HG02610 (cell line): Measurements from ENCODE around the gene LSP1.
"Not testable (repeated sequence)": the region's sequence is repeated elsewhere in the genome, so short reads cannot be mapped to it uniquely, and the experiment has no call there.

Experiments used
- ATAC-seq: cut with Tn5 transposase; IDR thresholded peaks from one replicate; pipeline ENCODE4 v1.9.1; 2021; ENCODE audit warnings: mild to moderate bottlenecking, moderate library complexity; ENCODE audit not compliant: unreplicated experiment

The LSP1 gene

GRCh38 chr11:1862588-1863351 is 9.9 kb downstream of the LSP1 start:
- no peak for ATAC-seq

- no peak for ATAC-seq
Observed at GRCh38 chr11:1863352-1864216, 10.7 kb downstream of the LSP1 start.

- no peak for ATAC-seq
Observed at GRCh38 chr11:1864231-1864630, 11.3 kb downstream of the LSP1 start.

- no peak for ATAC-seq
Observed at GRCh38 chr11:1864831-1865665, 12.2 kb downstream of the LSP1 start.

- no peak for ATAC-seq
Observed at GRCh38 chr11:1866226-1866625, 13.3 kb downstream of the LSP1 start.

- ATAC-seq: no peak
Observed at GRCh38 chr11:1866776-1867175, 13.9 kb downstream of the LSP1 start.

GRCh38 chr11:1867381-1867780 is 14.5 kb downstream of the LSP1 start:
- ATAC-seq: no peak

GRCh38 chr11:1868056-1868635 is 15.3 kb downstream of the LSP1 start:
- no peak for ATAC-seq

- ATAC-seq: no peak
Observed at GRCh38 chr11:1868636-1869291, 15.9 kb downstream of the LSP1 start.

GRCh38 chr11:1869427-1870325 is 16.8 kb downstream of the LSP1 start:
- no peak for ATAC-seq

- no peak for ATAC-seq
Observed at GRCh38 chr11:1870326-1870696, 17.4 kb downstream of the LSP1 start.

- ATAC-seq: no peak
Observed at GRCh38 chr11:1870721-1871466, 18.0 kb downstream of the LSP1 start.

- no peak for ATAC-seq
Observed at GRCh38 chr11:1871531-1871930, 18.6 kb downstream of the LSP1 start.

GRCh38 chr11:1872267-1872985 is 19.5 kb downstream of the LSP1 start:
- no peak for ATAC-seq

GRCh38 chr11:1873048-1873812 is 20.3 kb downstream of the LSP1 start:
- no peak for ATAC-seq

- not testable (repeated sequence) for ATAC-seq
Observed at GRCh38 chr11:1873813-1874150, 20.9 kb downstream of the LSP1 start.

GRCh38 chr11:1874441-1875092 is 21.7 kb downstream of the LSP1 start:
- not testable (repeated sequence) for ATAC-seq
